Stimulated activated naive CD8-positive, alpha-beta T cell treated with anti-CD3 and anti-CD28 coated beads, Interleukin-15, Interleukin-2, amounts not matched to agents 100 ng/mL and 50 ng/mL, for 24 hours (primary cell): ENCODE measurements around the gene NELL1.

Source experiments
- H3K27ac Mint-ChIP-seq: one replicate; pipeline ENCODE4 v1.8.0; 2021; ENCODE audit warnings: mild to moderate bottlenecking, mixed read lengths
- H3K27me3 Mint-ChIP-seq: one replicate; pipeline ENCODE4 v1.8.0; 2021; ENCODE audit warnings: mixed read lengths
- H3K36me3 Mint-ChIP-seq: one replicate; pipeline ENCODE4 v1.8.0; 2021; ENCODE audit warnings: low read depth, mixed read lengths
- H3K4me1 Mint-ChIP-seq: one replicate; pipeline ENCODE4 v1.8.0; 2021; ENCODE audit warnings: low read depth, mixed read lengths
- H3K4me3 Mint-ChIP-seq: one replicate; pipeline ENCODE4 v1.8.0; 2021; ENCODE audit warnings: mild to moderate bottlenecking, mixed read lengths
- H3K9me3 Mint-ChIP-seq: one replicate; pipeline ENCODE4 v1.8.0; 2021; ENCODE audit warnings: mixed read lengths

The NELL1 gene

DNA sequence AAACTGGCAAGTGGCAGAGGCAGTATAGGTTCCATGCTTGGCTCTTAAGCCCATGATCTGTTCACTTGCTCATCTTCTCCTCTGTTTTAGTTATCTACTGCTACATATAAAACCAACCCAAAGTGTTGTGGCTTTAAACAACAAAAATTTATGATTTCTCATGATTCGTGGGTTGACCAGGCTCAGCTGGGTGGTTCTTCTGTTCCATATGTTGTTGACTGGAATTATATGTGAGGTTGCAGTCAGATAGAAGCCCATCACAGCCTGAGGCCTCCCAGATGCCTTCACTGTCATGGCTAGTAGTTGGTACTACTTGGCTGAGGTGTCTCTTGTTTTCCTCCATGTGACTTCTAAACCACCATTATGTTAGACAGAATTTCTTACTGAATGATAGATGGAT, 632.6 kb downstream of the NELL1 start:
- H3K27ac Mint-ChIP-seq = no peak overlapping the region
- H3K4me1 Mint-ChIP-seq = no peaks in the 10 kb centered on the region
- H3K27me3 Mint-ChIP-seq = no peaks in the 10 kb centered on the region
- H3K4me3 Mint-ChIP-seq = no peak overlapping the region
- H3K36me3 Mint-ChIP-seq = no peaks in the 10 kb centered on the region
- H3K9me3 Mint-ChIP-seq = peaks cover 3% of the 10 kb centered on the region

DNA sequence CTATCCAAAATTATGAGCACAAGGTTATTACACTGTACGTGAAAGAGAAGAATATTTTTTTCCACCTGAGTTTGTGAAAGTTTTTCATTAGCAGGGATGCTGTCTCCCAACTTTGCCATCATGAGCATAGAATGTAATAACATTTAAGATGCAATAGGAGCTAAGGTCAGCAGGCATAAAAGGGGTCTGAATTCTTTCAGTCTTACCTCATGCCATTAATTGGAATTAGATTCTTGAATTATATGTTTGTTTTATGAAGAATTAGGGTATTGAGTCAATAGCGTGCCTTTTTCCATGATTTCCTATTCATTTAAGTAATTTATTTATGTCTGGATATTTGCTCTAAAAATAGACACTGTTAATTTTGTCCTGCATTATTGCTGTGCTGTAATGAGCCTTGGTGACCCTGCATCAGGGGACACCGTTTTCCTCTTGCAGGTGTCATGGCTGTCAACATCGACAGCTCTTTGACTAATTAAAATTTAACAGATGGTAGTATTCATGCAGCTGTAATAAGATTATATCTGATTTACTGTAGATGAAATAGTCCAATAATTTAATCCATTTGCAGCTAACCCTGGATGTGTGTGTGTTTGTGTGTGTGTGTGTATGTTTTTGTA, 637.5 kb downstream of the NELL1 start:
- Mint-ChIP-seq H3K9me3 (peaks cover 11% of the 10 kb centered on the region), H3K4me1 (no peaks in the 10 kb centered on the region), H3K27me3 (no peaks in the 10 kb centered on the region), H3K4me3 (no peak overlapping the region), H3K36me3 (no peaks in the 10 kb centered on the region), H3K27ac (no peak overlapping the region)

DNA sequence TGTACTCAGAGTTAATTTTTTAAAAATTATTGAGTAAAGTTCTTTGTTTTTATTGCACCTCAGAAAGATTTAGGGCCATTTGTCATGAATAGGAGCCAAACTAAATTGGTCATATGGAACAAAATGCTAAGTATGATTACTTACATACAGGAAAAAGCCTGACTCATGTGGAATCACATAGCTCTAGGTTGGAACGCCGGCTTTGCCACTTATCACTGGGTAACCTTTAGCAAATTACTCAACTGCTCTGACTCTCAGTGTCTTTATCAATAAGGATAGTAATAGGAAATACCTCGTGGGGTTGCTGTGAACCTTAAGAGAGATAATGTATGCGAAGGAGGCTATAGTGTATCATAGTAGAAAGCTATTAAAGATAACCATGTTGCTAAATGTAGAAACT, 638.5 kb downstream of the NELL1 start:
- Mint-ChIP-seq H3K4me3 (no peak overlapping the region), H3K36me3 (no peaks in the 10 kb centered on the region), H3K27me3 (no peaks in the 10 kb centered on the region), H3K27ac (no peak overlapping the region), H3K4me1 (no peaks in the 10 kb centered on the region), H3K9me3 (peaks cover 11% of the 10 kb centered on the region)

DNA sequence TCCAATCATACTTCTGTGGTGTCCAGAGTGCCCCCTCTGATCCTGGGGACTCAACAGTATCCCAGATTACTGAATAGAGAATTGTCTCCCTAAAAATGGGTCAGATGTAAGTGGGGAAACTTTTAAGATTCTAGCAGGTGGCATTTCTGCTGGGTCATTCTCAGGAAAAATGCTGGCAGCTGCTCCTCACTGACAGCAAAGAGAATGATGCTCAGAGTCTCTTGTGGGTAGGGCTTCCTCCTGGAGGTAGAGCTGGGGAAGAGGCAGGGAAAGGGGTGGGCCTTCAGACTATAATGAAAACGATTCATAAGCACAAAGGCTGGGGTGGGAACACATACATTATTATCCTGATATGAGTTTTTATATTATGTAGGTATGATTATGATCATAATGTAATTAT, 647.2 kb downstream of the NELL1 start:
- Mint-ChIP-seq H3K27me3 (no peaks in the 10 kb centered on the region), H3K36me3 (no peaks in the 10 kb centered on the region), H3K27ac (no peak overlapping the region), H3K9me3 (peaks cover under 1% of the 10 kb centered on the region), H3K4me3 (no peak overlapping the region), H3K4me1 (no peaks in the 10 kb centered on the region)

DNA sequence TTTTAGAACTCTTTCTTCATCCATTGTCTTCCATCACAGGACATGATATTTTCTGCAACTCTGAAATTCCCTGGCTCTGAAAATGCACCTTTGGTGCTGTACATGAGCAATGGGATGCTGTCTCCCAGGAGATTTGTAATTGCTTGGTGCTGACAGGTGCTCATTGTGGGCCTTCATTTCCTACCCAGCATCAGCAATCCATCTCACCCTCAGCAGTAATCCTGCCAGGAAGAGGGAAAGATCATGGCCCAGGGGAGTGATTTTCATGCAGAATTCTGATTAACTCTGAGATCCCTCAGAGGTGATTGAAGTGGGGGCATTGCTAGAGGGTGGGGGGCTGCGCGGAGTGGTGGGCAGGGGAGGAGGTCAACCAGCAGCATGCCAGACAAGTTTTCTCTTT, 651.7 kb downstream of the NELL1 start:
- H3K27me3 Mint-ChIP-seq = no peaks in the 10 kb centered on the region
- H3K27ac Mint-ChIP-seq = no peak overlapping the region
- no peak overlapping the region for H3K4me3 Mint-ChIP-seq
- H3K36me3 Mint-ChIP-seq = no peaks in the 10 kb centered on the region
- no peaks in the 10 kb centered on the region for H3K4me1 Mint-ChIP-seq
- H3K9me3 Mint-ChIP-seq = peaks cover 3% of the 10 kb centered on the region

DNA sequence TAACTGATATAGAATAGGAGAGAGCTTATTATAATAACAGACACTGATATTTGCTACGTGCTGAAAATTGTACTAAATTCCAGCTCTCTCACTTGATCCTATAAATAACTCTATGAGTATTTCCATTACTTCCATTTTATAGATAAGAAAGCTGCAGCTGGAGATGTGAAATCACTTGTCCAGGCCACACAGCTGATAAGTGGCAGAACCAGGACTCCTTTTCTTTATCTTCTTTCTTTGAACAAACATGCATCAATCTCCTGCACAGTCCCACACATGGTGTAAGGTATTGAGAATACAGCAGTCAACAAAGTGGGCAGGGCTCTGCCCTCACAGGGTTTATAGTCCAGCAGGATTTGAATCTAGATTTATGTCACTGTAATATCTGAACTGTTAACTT, 652.1 kb downstream of the NELL1 start:
- Mint-ChIP-seq H3K4me1 (no peaks in the 10 kb centered on the region), H3K36me3 (no peaks in the 10 kb centered on the region), H3K4me3 (no peak overlapping the region), H3K9me3 (peaks cover 3% of the 10 kb centered on the region), H3K27ac (no peak overlapping the region), H3K27me3 (no peaks in the 10 kb centered on the region)

DNA sequence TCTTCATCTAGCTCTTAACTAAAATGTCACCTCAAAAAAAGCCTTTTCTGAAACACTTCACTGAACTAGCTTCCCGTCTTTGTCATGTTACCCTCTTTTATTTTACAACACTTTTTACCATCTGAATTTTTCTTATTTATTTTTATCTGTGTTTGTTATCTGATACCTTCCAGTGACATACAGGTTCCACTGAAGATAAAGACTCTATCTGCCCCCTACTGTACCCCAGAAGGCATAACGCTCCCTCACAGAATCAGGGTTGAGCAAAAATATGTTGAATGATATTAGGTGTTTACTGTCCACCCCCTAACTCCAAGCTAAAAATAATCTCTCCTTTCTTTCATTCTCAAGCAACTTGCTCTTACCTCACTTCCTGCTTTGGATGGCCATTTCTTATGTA, 654.2 kb downstream of the NELL1 start:
- H3K36me3 Mint-ChIP-seq = no peaks in the 10 kb centered on the region
- H3K4me3 Mint-ChIP-seq = no peak overlapping the region
- H3K9me3 Mint-ChIP-seq = peaks cover 7% of the 10 kb centered on the region
- H3K27ac Mint-ChIP-seq = no peak overlapping the region
- no peaks in the 10 kb centered on the region for H3K27me3 Mint-ChIP-seq
- no peaks in the 10 kb centered on the region for H3K4me1 Mint-ChIP-seq

DNA sequence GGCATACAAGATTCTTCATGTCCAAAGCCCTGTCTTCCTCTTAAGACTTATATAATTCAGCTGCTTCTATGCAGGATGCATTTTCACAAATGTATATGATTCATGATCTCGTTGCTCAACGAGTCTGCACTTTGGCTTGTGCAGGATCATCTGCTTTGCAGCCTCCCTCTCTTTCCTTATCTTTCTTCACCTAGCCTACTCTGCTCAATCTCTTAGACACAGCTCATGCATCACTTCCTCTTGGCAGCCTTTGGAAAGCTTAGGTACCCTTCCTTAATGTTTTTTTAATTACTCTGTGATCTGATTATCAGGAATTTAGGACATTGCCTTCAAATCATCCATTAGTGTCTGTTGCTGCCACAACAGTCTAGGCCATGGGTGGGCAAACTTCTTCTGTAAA, 673.8 kb downstream of the NELL1 start:
- H3K36me3 Mint-ChIP-seq = no peaks in the 10 kb centered on the region
- H3K27ac Mint-ChIP-seq = no peak overlapping the region
- no peaks in the 10 kb centered on the region for H3K27me3 Mint-ChIP-seq
- H3K4me1 Mint-ChIP-seq = no peaks in the 10 kb centered on the region
- H3K9me3 Mint-ChIP-seq = peaks cover 8% of the 10 kb centered on the region
- H3K4me3 Mint-ChIP-seq = no peak overlapping the region

DNA sequence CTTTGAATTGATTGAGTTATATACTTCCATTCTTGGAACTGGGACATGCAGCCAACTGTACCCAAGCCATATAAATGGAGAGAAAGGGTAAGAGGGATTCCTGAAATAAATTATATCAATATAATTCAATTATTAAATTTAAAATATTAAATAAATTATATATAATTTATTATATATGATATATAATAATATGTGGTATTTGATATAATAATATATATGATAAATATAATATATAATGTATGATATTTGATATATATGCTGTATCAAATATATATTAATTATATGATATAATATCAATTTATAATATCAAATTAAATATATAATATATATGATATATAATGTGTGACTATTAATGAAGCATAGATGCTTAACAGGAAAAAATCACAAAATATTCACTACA, 677.0 kb downstream of the NELL1 start:
- H3K27me3 Mint-ChIP-seq = no peaks in the 10 kb centered on the region
- no peaks in the 10 kb centered on the region for H3K36me3 Mint-ChIP-seq
- H3K4me3 Mint-ChIP-seq = no peak overlapping the region

DNA sequence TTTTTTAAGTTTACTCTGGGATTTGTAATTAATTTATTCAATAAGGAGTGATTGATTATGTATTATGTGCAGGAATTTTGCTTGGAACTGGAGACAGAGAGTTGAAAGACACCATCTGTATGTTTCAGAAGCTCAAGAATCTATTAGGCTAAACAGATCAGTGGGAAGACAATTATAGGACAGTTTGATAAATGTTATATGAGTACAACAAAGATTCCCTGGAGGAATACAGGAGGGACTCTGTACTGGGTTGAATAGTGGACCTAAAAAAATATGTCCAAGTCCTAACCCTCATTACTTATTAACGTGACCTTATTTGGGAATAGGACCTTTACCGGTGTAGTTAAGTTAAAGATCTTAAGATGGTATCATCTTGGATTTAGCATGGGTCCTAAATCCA, 681.2 kb downstream of the NELL1 start:
- H3K4me1 Mint-ChIP-seq = no peaks in the 10 kb centered on the region
- peaks cover 5% of the 10 kb centered on the region for H3K9me3 Mint-ChIP-seq
- no peak overlapping the region for H3K4me3 Mint-ChIP-seq
- no peaks in the 10 kb centered on the region for H3K27me3 Mint-ChIP-seq
- H3K36me3 Mint-ChIP-seq = no peaks in the 10 kb centered on the region
- no peak overlapping the region for H3K27ac Mint-ChIP-seq

More for the DNA sequence above, 677.0 kb downstream of the NELL1 start:
- H3K4me1 Mint-ChIP-seq = no peaks in the 10 kb centered on the region
- H3K27ac Mint-ChIP-seq = no peak overlapping the region
- H3K9me3 Mint-ChIP-seq = peaks cover 5% of the 10 kb centered on the region

DNA sequence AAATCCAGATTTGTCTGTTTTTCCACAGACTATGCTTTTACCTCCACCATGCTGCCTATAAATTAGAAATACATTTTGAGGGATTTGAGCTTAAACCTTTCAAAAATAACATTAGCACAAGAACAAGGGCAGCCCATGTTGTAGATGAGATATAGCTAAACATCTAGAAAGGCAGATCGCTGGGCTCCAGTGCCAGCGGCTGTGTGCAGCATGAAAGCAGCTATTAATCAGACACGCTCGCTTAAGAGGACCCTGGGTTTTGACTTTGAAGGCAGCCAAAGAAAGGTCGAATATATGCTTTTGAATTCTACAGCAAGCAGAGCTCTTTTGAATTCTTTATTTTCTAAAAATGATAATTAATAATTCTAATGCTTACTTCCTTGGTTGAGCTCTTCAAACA, 684.0 kb downstream of the NELL1 start:
- Mint-ChIP-seq H3K9me3 (peaks cover 10% of the 10 kb centered on the region), H3K4me3 (no peak overlapping the region), H3K36me3 (no peaks in the 10 kb centered on the region), H3K4me1 (no peaks in the 10 kb centered on the region), H3K27ac (no peak overlapping the region), H3K27me3 (no peaks in the 10 kb centered on the region)

DNA sequence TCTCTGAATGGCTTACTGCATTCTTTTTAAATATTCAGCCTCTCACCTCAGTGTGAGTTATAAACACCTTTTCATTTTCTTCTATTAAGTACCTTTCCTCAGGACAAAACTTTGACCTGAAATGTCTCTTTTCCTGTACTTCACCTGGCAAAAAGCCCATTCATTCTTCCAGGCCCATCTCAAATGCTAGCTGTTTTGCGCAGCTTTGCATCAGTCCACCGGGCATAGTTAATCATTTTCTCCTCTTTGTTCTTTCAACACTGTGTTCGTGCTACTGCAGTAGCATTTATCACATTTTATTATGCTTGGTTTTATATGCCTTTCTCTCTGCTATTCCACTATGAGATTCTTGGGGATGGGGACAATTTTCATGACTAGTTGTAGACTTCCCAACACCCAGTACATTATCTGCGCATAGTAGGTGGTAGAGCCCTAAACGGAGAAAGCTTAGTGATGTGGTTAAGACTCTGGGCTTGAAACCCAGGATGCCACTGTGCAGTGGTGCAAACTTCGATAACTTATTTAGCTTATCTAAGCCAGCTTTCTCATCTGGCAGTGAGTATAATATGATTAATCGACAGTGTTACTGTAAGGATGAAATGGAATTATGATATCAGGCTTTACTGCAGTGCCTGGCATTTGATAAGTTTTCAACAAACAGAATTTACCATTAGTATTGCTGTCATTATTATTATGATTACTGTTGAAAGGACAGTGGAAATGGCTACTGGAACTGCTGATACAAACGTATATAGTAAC, 695.7 kb downstream of the NELL1 start:
- Mint-ChIP-seq H3K27me3 (no peaks in the 10 kb centered on the region), H3K36me3 (no peaks in the 10 kb centered on the region), H3K4me1 (no peaks in the 10 kb centered on the region), H3K27ac (no peak overlapping the region), H3K4me3 (no peak overlapping the region), H3K9me3 (peaks cover 7% of the 10 kb centered on the region)

DNA sequence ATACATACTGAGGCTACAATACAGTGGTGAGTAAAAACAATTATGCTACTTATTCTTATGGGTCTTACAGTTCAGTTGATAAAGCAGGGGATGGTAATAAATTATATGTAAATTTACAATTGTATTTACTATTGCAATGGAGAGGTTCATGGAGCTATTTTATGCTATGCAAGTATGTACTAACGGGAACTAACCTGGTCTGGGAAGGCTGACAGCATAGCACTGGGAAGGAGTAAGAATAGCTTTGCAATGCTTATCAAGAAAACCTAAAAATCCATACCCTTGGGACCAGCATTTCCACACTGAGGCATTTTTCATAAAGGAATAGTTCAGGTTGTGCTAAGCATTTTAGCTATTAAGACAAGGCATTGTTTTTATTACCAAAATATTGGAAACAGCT, 700.6 kb downstream of the NELL1 start:
- H3K27ac Mint-ChIP-seq = no peak overlapping the region

DNA sequence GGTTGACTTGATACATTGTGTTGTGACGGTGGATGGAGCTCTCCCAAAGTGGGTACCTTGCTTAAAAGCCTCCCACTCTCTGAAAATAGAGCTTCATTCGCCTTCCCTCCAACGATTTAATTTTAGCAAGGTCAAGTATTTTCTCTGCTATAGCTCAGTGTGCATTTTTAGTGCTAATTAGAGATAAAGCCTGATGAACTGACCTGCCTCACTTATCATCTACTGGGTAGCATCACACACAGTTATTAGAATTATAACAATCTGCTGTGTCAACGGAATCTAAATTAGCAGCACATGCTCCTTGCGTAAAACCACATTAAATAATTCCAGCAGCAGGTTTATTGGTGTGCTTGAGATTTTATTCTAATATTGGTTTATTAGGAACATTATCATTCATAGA, 701.7 kb downstream of the NELL1 start:
- no peaks in the 10 kb centered on the region for H3K36me3 Mint-ChIP-seq
- H3K9me3 Mint-ChIP-seq = no peaks in the 10 kb centered on the region
- no peak overlapping the region for H3K27ac Mint-ChIP-seq
- no peak overlapping the region for H3K4me3 Mint-ChIP-seq
- no peaks in the 10 kb centered on the region for H3K4me1 Mint-ChIP-seq
- H3K27me3 Mint-ChIP-seq = no peaks in the 10 kb centered on the region

More for the DNA sequence above, 700.6 kb downstream of the NELL1 start:
- Mint-ChIP-seq H3K36me3 (no peaks in the 10 kb centered on the region), H3K4me1 (no peaks in the 10 kb centered on the region), H3K4me3 (no peak overlapping the region), H3K27me3 (no peaks in the 10 kb centered on the region), H3K9me3 (no peaks in the 10 kb centered on the region)

DNA sequence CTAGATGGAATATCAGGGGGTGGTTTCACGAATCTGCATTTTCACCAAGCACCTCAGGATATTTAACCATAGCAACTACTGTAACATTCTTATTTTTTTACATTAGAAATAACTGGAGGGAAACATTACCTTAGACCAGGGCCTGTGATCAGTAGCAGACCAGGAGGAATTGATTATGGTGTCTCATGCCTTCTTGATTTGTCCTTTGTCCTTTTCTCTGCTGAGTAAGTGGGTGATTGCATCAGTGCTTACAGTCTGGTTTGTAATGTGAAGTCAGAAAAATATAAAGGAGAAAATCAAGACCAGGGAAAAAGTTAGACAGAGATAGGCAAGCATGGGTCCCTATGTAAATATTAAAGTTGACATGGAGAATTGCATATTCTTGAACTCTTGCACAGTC, 703.3 kb downstream of the NELL1 start:
- Mint-ChIP-seq H3K4me1 (no peaks in the 10 kb centered on the region), H3K36me3 (no peaks in the 10 kb centered on the region), H3K27me3 (no peaks in the 10 kb centered on the region), H3K4me3 (no peak overlapping the region), H3K27ac (no peak overlapping the region), H3K9me3 (no peaks in the 10 kb centered on the region)

DNA sequence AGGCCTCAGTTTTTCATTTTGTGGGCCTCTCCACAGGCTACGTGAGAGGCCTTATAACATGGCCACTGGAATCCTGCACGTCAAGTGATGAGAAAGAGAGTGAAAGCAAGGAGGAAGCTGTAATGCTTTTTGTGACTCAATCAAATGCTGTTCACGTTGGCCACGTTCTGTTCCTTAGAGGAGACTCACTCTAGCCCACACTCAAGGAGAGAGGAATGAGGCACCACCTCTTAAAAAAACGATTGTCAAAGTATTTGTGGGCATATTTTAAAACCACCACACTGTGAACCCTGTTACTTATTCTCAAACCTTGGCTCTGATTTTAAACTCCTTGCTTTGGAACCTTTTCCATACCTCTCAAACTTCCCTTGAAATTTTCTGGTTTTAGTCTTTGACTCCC, 705.0 kb downstream of the NELL1 start:
- no peaks in the 10 kb centered on the region for H3K27me3 Mint-ChIP-seq
- no peak overlapping the region for H3K27ac Mint-ChIP-seq
- H3K4me3 Mint-ChIP-seq = no peak overlapping the region
- no peaks in the 10 kb centered on the region for H3K9me3 Mint-ChIP-seq
- H3K36me3 Mint-ChIP-seq = no peaks in the 10 kb centered on the region
- no peaks in the 10 kb centered on the region for H3K4me1 Mint-ChIP-seq
